Epithelial cell of proximal tubule (primary cell): Measurements from ENCODE around the gene TCHH. TPM values are rescaled to one million over a fixed set of nuclear protein-coding genes. Genes with fewer than 3 reads are reported as not detected.
A peak's percentile ranks its signal among the peaks of the same experiment; 100 is the strongest.

Source experiments
- DNase-seq: peaks from one replicate; pipeline ENCODE4 v3.0.0-alpha.2; 2011; ENCODE audit warnings: low read depth
- H3K4me3 ChIP-seq: 2 replicates; pipeline ENCODE4 v1.5.1; 2011; ENCODE audit warnings: low read depth, mild to moderate bottlenecking, low read length
- CTCF ChIP-seq: conservative IDR thresholded peaks from 2 replicates; pipeline ENCODE4 v1.5.1; 2012; ENCODE audit warnings: low read depth, mild to moderate bottlenecking, low read length
- total RNA-seq: library from RNA; depleted of rRNA; stranded (reverse); fragments of >200 nt; gene quantifications from 2 replicates; pipeline ENCODE4 v1.2.3, GENCODE V29; 2015

TCHH gene
- total RNA-seq: under 0.01 TPM in 1 of 2 replicates, not detected in the other

GRCh38 chr1:152115344-152115743 is at the start of gene TCHH:
Gene TCHH (minus strand): TSS chr1:152115444. CDS start chr1:152114080, 1,364 bp downstream.
- no peak for TF ChIP-seq CTCF
- H3K4me3 ChIP-seq: no peak within 1 kb of the TSS
- no peak for DNase-seq

GRCh38 chr1:152164517-152165136 is 49.4 kb upstream of the TCHH start:
- H3K4me3 ChIP-seq: no peak overlapping the region
- no peak for TF ChIP-seq CTCF
- DNase-seq: no peak

- no peak overlapping the region for H3K4me3 ChIP-seq
- DNase-seq: peak; percentile 93
- TF ChIP-seq CTCF: no peak
Measured at GRCh38 chr1:152162792-152163463, 47.7 kb upstream of the TCHH start.

GRCh38 chr1:152160576-152160975 is 45.3 kb upstream of the TCHH start:
- H3K4me3 ChIP-seq: no peak overlapping the region
- TF ChIP-seq CTCF: no peak
- no peak for DNase-seq

GRCh38 chr1:152159144-152159543 is 43.9 kb upstream of the TCHH start, which contains the start of gene RPTN:
Gene RPTN (minus strand): TSS chr1:152159228. CDS start chr1:152157889, 1,339 bp downstream.
- TF ChIP-seq CTCF: no peak
- no peak for DNase-seq
- no peak within 1 kb of the TSS for H3K4me3 ChIP-seq

- no peak for DNase-seq
- no peak overlapping the region for H3K4me3 ChIP-seq
- no peak for TF ChIP-seq CTCF
Measured at GRCh38 chr1:152153996-152154395, 38.8 kb upstream of the TCHH start.
